Endothelial cell of umbilical vein (primary cell): Measurements from ENCODE around the gene SPACDR. TPM values are rescaled to one million over a fixed set of nuclear protein-coding genes. Genes with fewer than 3 reads are reported as not detected.

ENCODE experiments used
- BruUV-seq: library from RNA; stranded (reverse); fragments of 400-500 nt; replicated peaks from 2 replicates; lab custom pipeline; 2021; lab: Mats Ljungman, UMichigan
- CTCF ChIA-PET: fragments of 300-600, 350-600 bp; sonication (Branson Sonifier 250); formaldehyde crosslinking; loops from one replicate; lab custom pipeline; 2021; ENCODE audit warnings: antibody characterized with exemption, inconsistent platforms; lab: Charles Lee
- POLR2A ChIA-PET: fragments of 300-600, 350-600 bp; sonication (Branson Sonifier 250); formaldehyde crosslinking; loops from one replicate; lab custom pipeline; 2021; ENCODE audit warnings: antibody characterized with exemption, inconsistent platforms; lab: Charles Lee
- DNase-seq: peaks from one replicate; pipeline ENCODE4 v3.0.0-alpha.2; 2011; ENCODE audit warnings: low read depth, low spot score
- FAIRE-seq: peaks from 2 replicates; lab custom pipeline; 2011; peaks lifted over from hg19 to GRCh38; lab: Jason Lieb, UNC
- H2AFZ ChIP-seq: 2 replicates; pipeline ENCODE4 v1.6.0; 2012; ENCODE audit warnings: low read depth, low read length, control low read depth, inconsistent platforms
- H3K27ac ChIP-seq: 2 replicates; pipeline ENCODE4 v1.5.1; 2011; ENCODE audit warnings: low read depth, mild to moderate bottlenecking, control low read depth, low read length, moderate library complexity; ENCODE audit not compliant: insufficient read depth
- H3K27me3 ChIP-seq, 2 experiments: 2 replicates each; pipeline versions ENCODE4 v1.6.0 to v1.6.1; 2011; ENCODE audit warnings: low read length in 2 of 2, mixed read lengths in 1 of 2; ENCODE audit not compliant: control insufficient read depth in 2 of 2, insufficient read depth in 2 of 2
- H3K36me3 ChIP-seq, 2 experiments: 2 replicates in 1 of 2; 3 replicates in 1 of 2; pipeline ENCODE4 v1.5.1; 2011; ENCODE audit warnings: low read length in 2 of 2, mild to moderate bottlenecking in 1 of 2, moderate library complexity in 1 of 2; ENCODE audit not compliant: control insufficient read depth in 2 of 2, insufficient read depth in 2 of 2; ENCODE audit errors: extremely low read depth in 1 of 2
- H3K4me1 ChIP-seq: 3 replicates; pipeline ENCODE4 v1.5.1; 2011; ENCODE audit warnings: mild to moderate bottlenecking, low read length; ENCODE audit not compliant: control insufficient read depth, insufficient read depth; ENCODE audit errors: extremely low read depth
- H3K4me2 ChIP-seq: 2 replicates; pipeline ENCODE4 v1.6.1; 2011; ENCODE audit warnings: low read length, control low read depth, mixed read lengths; ENCODE audit not compliant: insufficient read depth
- H3K4me3 ChIP-seq, 3 experiments: fragments of 200-600 bp in 1 of 3; sonication (generic), shearing (Covaris generic) in 1 of 3; replicated peaks in 1 of 3; 2 replicates each; pipeline ENCODE4 v1.5.1; 2011 to 2016; ENCODE audit warnings: control low read depth in 3 of 3, low read length in 3 of 3, mild to moderate bottlenecking in 2 of 3, inconsistent platforms in 1 of 3, low read depth in 1 of 3, moderate library complexity in 1 of 3; ENCODE audit not compliant: insufficient read depth in 1 of 3
- H3K79me2 ChIP-seq: 2 replicates; pipeline ENCODE4 v1.6.0; 2012; ENCODE audit warnings: low read length, inconsistent platforms; ENCODE audit not compliant: control insufficient read depth, insufficient read depth
- H3K9ac ChIP-seq: replicated peaks from 2 replicates; pipeline ENCODE3; 2011; ENCODE audit warnings: low read length, control low read depth; ENCODE audit not compliant: insufficient read depth; ENCODE audit errors: extremely low read depth
- H3K9me1 ChIP-seq: replicated peaks from 3 replicates; pipeline ENCODE4 v1.6.0; 2011; ENCODE audit warnings: mild to moderate bottlenecking, low read length; ENCODE audit not compliant: control insufficient read depth, insufficient read depth; ENCODE audit errors: extremely low read depth
- H3K9me3 ChIP-seq: replicated peaks from 2 replicates; pipeline ENCODE4 v1.5.1; 2012; ENCODE audit warnings: low read length, inconsistent platforms; ENCODE audit not compliant: control insufficient read depth, insufficient read depth
- H4K20me1 ChIP-seq: replicated peaks from 2 replicates; pipeline ENCODE3; 2011; ENCODE audit warnings: mild to moderate bottlenecking, low read length; ENCODE audit not compliant: control insufficient read depth, insufficient read depth; ENCODE audit errors: extremely low read depth
- CTCF ChIP-seq, 2 donors: IDR thresholded peaks; 1 replicate in 1 of 2; 2 replicates in 1 of 2; pipeline ENCODE4 v1.5.1; 2011; ENCODE audit warnings: low read length in 2 of 2, mild to moderate bottlenecking in 2 of 2, moderate library complexity in 2 of 2, control low read depth in 1 of 2, inconsistent platforms in 1 of 2, low read depth in 1 of 2; ENCODE audit not compliant: insufficient read depth in 1 of 2; ENCODE audit errors: extremely low read depth in 1 of 2
- EZH2 ChIP-seq: IDR thresholded peaks from 2 replicates; pipeline ENCODE4 v1.6.1; 2012; ENCODE audit warnings: borderline replicate concordance, low read depth, mild to moderate bottlenecking, moderate library complexity, low read length, inconsistent platforms; ENCODE audit not compliant: severe bottlenecking
- FOS ChIP-seq: IDR thresholded peaks from 2 replicates; pipeline ENCODE4 v1.6.1; 2011; ENCODE audit warnings: mild to moderate bottlenecking, low read length, moderate library complexity, borderline replicate concordance; ENCODE audit not compliant: insufficient read depth
- JUN ChIP-seq: IDR thresholded peaks from 2 replicates; pipeline ENCODE4 v1.6.1; 2011; ENCODE audit warnings: borderline replicate concordance, low read depth; ENCODE audit not compliant: insufficient read length, insufficient read depth
- MAX ChIP-seq: IDR thresholded peaks from 2 replicates; pipeline ENCODE4 v1.6.1; 2011; ENCODE audit not compliant: insufficient read depth, insufficient read length
- POLR2A ChIP-seq: IDR thresholded peaks from 2 replicates; pipeline ENCODE4 v1.6.1; 2012; ENCODE audit warnings: low read depth, mild to moderate bottlenecking, control low read depth, low read length
- POLR2AphosphoS5 ChIP-seq: IDR thresholded peaks from 2 replicates; pipeline ENCODE4 v1.6.1; 2012; ENCODE audit warnings: low read depth, mild to moderate bottlenecking, control low read depth, low read length, moderate library complexity; ENCODE audit not compliant: insufficient read depth
- dilution Hi-C: fragments of 300-500 bp; cut with MboI; formaldehyde crosslinking; loops from one replicate; pipeline ENCODE4 v1.15.0; 2019; ENCODE audit warnings: low sequenced_read_pairs; ENCODE audit not compliant: extremely low pct_ligation_motif_present
- intact Hi-C: fragments of 100-400 bp; cut with micrococcal nuclease; formaldehyde crosslinking; loops from one replicate; pipeline ENCODE4 v1.10.0; 2022
- polyA plus RNA-seq, 4 experiments: library from polyadenylated mRNA; depleted of rRNA in 3 of 4; stranded (reverse) in 3 of 4; unstranded in 1 of 4; fragments of >200 nt; gene quantifications; 2 replicates each; pipeline versions ENCODE4 v1.2.1 to v1.2.3, GENCODE V29; 2011 to 2012; ENCODE audit warnings: missing spikeins in 1 of 4
- total RNA-seq: library from RNA; stranded (reverse); gene quantifications from 2 replicates; pipeline ENCODE4 v1.2.3, GENCODE V29; 2021

The SPACDR gene
- total and polyA plus RNA-seq, 2 donors (not counting 3 experiments of a cell fraction or from before 2014, with no cell fraction given) = 1.6 to 4.1 TPM

- H3K9me1 ChIP-seq = no peaks in the 10 kb centered on the region
- no peaks in the 10 kb centered on the region for H3K27me3 ChIP-seq
- no peak for DNase-seq
- no peaks in the 10 kb centered on the region for H3K9me3 ChIP-seq
- H3K36me3 ChIP-seq = peaks cover 5 to 20% of the 10 kb centered on the region in 2 experiments
- CTCF ChIA-PET = no interaction called here
- peaks cover 28% of the 10 kb centered on the region for H3K4me1 ChIP-seq
- H3K27ac ChIP-seq = no peak overlapping the region
- no peak overlapping the region for H3K4me2 ChIP-seq
- H4K20me1 ChIP-seq = no peaks in the 10 kb centered on the region
- dilution Hi-C loops = no loop called here
- intact Hi-C loops = no loop called here
- BruUV-seq = no TSS peak
- POLR2A ChIA-PET = interaction anchor here (1.4 kb wide), 1 partner anchor 11 kb away, joined by 3 read pairs; no protein-coding TSS in a partner anchor
- no peak overlapping the region for H2AFZ ChIP-seq
- no peak overlapping the region for H3K4me3 ChIP-seq
- TF ChIP-seq JUN = no peak
- TF ChIP-seq EZH2 = no peak
- TF ChIP-seq POLR2AphosphoS5 = no peak
- TF ChIP-seq MAX = no peak
- TF ChIP-seq FOS = no peak
- peak; percentile 54 for TF ChIP-seq POLR2A
- no peak overlapping the region for H3K9ac ChIP-seq
- peaks cover 49% of the 10 kb centered on the region for H3K79me2 ChIP-seq
- FAIRE-seq = no peak
Observed at GRCh38 chr7:100433592-100434296, 30.3 kb downstream of the SPACDR start.

- no peak for TF ChIP-seq CTCF (IDR thresholded peaks at IDR 0.05; ENCODE audit: extremely low read depth in 1 of 2, insufficient read depth in 1 of 2, low read depth in 1 of 2, low read length in 2 of 2)
- TF ChIP-seq JUN = no peak
- Histone ChIP-seq H3K27me3 (no peaks in the 10 kb centered on the region), H3K36me3 (peaks cover 5 to 20% of the 10 kb centered on the region in 2 experiments), H3K27ac (no peak overlapping the region), H3K79me2 (peaks cover 49% of the 10 kb centered on the region), H4K20me1 (no peaks in the 10 kb centered on the region), H2AFZ (no peak overlapping the region), H3K4me2 (no peak overlapping the region), H3K4me1 (peaks cover 28% of the 10 kb centered on the region), H3K4me3 (no peak overlapping the region), H3K9ac (no peak overlapping the region), H3K9me3 (no peaks in the 10 kb centered on the region), H3K9me1 (no peaks in the 10 kb centered on the region)
- no TSS peak for BruUV-seq
- dilution Hi-C loops (no loop called here), intact Hi-C loops (no loop called here)
- no peak for DNase-seq
- no peak for FAIRE-seq
- ChIA-PET POLR2A (interaction anchor here (0.6 to 1.4 kb wide), 2 partner anchors 11 to 379 kb away, joined by 3 to 4 read pairs; no protein-coding TSS in a partner anchor), CTCF (no interaction called here)
Observed at GRCh38 chr7:100433276-100433591, 30.8 kb downstream of the SPACDR start.
